DOHH2 (cell line): ENCODE results near the gene ZMIZ2.

Experiments
- H3F3A ChIP-seq: fragments of 200-600 bp; sonication (generic), shearing (Covaris generic); 2 replicates; pipeline ENCODE4 v1.6.0; 2016; ENCODE audit warnings: antibody characterized with exemption, mild to moderate bottlenecking; ENCODE audit not compliant: control insufficient read depth, insufficient read depth
- H3K27ac ChIP-seq: fragments of 200-600 bp; sonication (generic); 2 replicates; pipeline ENCODE4 v1.5.1; 2014; ENCODE audit warnings: low read depth, mild to moderate bottlenecking, low read length, moderate library complexity
- H3K27me3 ChIP-seq: fragments of 200-600 bp; sonication (generic); 2 replicates; pipeline ENCODE4 v1.6.1; 2014; ENCODE audit warnings: mild to moderate bottlenecking, low read length, mixed read lengths; ENCODE audit not compliant: control insufficient read depth
- H3K36me3 ChIP-seq: fragments of 200-600 bp; sonication (generic); 2 replicates; pipeline ENCODE4 v1.6.1; 2014; ENCODE audit warnings: mild to moderate bottlenecking, low read length, moderate library complexity, mixed read lengths; ENCODE audit not compliant: control insufficient read depth
- H3K4me1 ChIP-seq: fragments of 200-600 bp; sonication (generic); 2 replicates; pipeline ENCODE4 v1.6.1; 2014; ENCODE audit warnings: mild to moderate bottlenecking, low read length, mixed read lengths; ENCODE audit not compliant: control insufficient read depth
- H3K4me2 ChIP-seq: fragments of 200-600 bp; sonication (generic); 2 replicates; pipeline ENCODE4 v1.6.0; 2014; ENCODE audit warnings: mild to moderate bottlenecking, low read length, moderate library complexity
- H3K4me3 ChIP-seq: fragments of 200-600 bp; sonication (generic); 2 replicates; pipeline ENCODE4 v1.5.1; 2014; ENCODE audit warnings: mild to moderate bottlenecking, low read length, mixed read lengths
- H3K79me2 ChIP-seq: fragments of 200-600 bp; sonication (generic); 2 replicates; pipeline ENCODE4 v1.6.1; 2014; ENCODE audit warnings: mild to moderate bottlenecking, low read length, mixed read lengths; ENCODE audit not compliant: control insufficient read depth
- H3K9me2 ChIP-seq: fragments of 200-600 bp; sonication (generic); replicated peaks from 2 replicates; pipeline ENCODE4 v1.6.1; 2014; ENCODE audit warnings: mild to moderate bottlenecking, low read length, mixed read lengths; ENCODE audit not compliant: control insufficient read depth
- H3K9me3 ChIP-seq: fragments of 200-600 bp; sonication (generic); 2 replicates; pipeline ENCODE4 v1.6.1; 2014; ENCODE audit warnings: antibody characterized with exemption, low read length, mixed read lengths; ENCODE audit not compliant: control insufficient read depth, insufficient read depth
- H4K20me1 ChIP-seq: fragments of 200-600 bp; sonication (generic); 2 replicates; pipeline ENCODE4 v1.6.0; 2014; ENCODE audit warnings: low read depth, mild to moderate bottlenecking, antibody characterized with exemption, low read length, moderate library complexity; ENCODE audit not compliant: control insufficient read depth, insufficient read depth
- CTCF ChIP-seq: fragments of 200-600 bp; sonication (generic); IDR thresholded peaks from one replicate; pipeline ENCODE4 v1.5.1; 2014; ENCODE audit warnings: antibody characterized with exemption, mild to moderate bottlenecking, low read depth, low read length; ENCODE audit not compliant: poor library complexity, severe bottlenecking
- EZH2phosphoT487 ChIP-seq: fragments of 200-600 bp; sonication (generic); IDR thresholded peaks from 2 replicates; pipeline ENCODE4 v1.6.1; 2017; ENCODE audit warnings: borderline replicate concordance, mild to moderate bottlenecking, antibody characterized with exemption, low read length, moderate library complexity, mixed read lengths

The ZMIZ2 gene

GRCh38 chr7:44796504-44797328 lies 48.1 kb downstream of the ZMIZ2 start, which contains the start of gene PPIA:
Gene PPIA (plus strand): TSS chr7:44796681. CDS start chr7:44796725, 44 bp downstream.
- Histone ChIP-seq H3K9me3 (no peaks in the 10 kb centered on the region), H3K27me3 (no peaks in the 10 kb centered on the region), H3K36me3 (peaks cover 52% of the 10 kb centered on the region), H3F3A (peaks cover 54% of the 10 kb centered on the region), H4K20me1 (peaks cover 34% of the 10 kb centered on the region), H3K79me2 (peaks cover 58% of the 10 kb centered on the region), H3K9me2 (no peaks in the 10 kb centered on the region), H3K4me2 (peak within 1 kb of the TSS; percentile 95), H3K27ac (peak within 1 kb of the TSS; percentile 82), H3K4me3 (peak within 1 kb of the TSS; percentile 89), H3K4me1 (peaks cover 22% of the 10 kb centered on the region)
- TF ChIP-seq CTCF = no peak
- TF ChIP-seq EZH2phosphoT487 = no peak

- Histone ChIP-seq H3K4me1 (peaks cover 22% of the 10 kb centered on the region), H3F3A (peaks cover 61% of the 10 kb centered on the region), H4K20me1 (peaks cover 39% of the 10 kb centered on the region), H3K9me3 (no peaks in the 10 kb centered on the region), H3K27ac (peak overlapping the region; percentile 82), H3K9me2 (no peaks in the 10 kb centered on the region), H3K36me3 (peaks cover 61% of the 10 kb centered on the region), H3K4me2 (peak overlapping the region; percentile 95), H3K4me3 (peak overlapping the region; percentile 89), H3K27me3 (no peaks in the 10 kb centered on the region), H3K79me2 (peaks cover 58% of the 10 kb centered on the region)
- TF ChIP-seq CTCF = peak; percentile 90
- no peak for TF ChIP-seq EZH2phosphoT487
These were observed 48.9 kb downstream of the ZMIZ2 start for GRCh38 chr7:44797329-44798258.

- Histone ChIP-seq H3K27ac (0 out of 2 replicates have a peak overlapping the region, but pooled peaks have one; percentile 3), H3F3A (peaks cover 73% of the 10 kb centered on the region), H3K27me3 (no peaks in the 10 kb centered on the region), H3K79me2 (peaks cover 58% of the 10 kb centered on the region), H3K4me1 (peaks cover 22% of the 10 kb centered on the region), H4K20me1 (peaks cover 42% of the 10 kb centered on the region), H3K9me3 (no peaks in the 10 kb centered on the region), H3K4me2 (peak overlapping the region; percentile 95), H3K9me2 (no peaks in the 10 kb centered on the region), H3K36me3 (peaks cover 72% of the 10 kb centered on the region), H3K4me3 (peak overlapping the region; percentile 89)
- TF ChIP-seq EZH2phosphoT487 (no peak), CTCF (no peak)
These were observed 50.1 kb downstream of the ZMIZ2 start for GRCh38 chr7:44798649-44799305.
